Ureter (tissue), 1 donor: Measurements from ENCODE around the gene ESRRB. TPM values are rescaled to one million over a fixed set of nuclear protein-coding genes. Genes with fewer than 3 reads are reported as not detected.

ENCODE experiments used
- DNase-seq: peaks from one replicate; pipeline ENCODE4 v3.0.0-alpha.2; 2020; ENCODE audit warnings: low spot score
- total RNA-seq: library from RNA; stranded (reverse); gene quantifications from one replicate; pipeline ENCODE4 v1.2.4, GENCODE V29; 2023
- donor health status: DM: yes; HTN: yes; CAD: no.

Gene ESRRB
- total RNA-seq, 1 donor from 2014 or later, result 0.16 TPM

DNA sequence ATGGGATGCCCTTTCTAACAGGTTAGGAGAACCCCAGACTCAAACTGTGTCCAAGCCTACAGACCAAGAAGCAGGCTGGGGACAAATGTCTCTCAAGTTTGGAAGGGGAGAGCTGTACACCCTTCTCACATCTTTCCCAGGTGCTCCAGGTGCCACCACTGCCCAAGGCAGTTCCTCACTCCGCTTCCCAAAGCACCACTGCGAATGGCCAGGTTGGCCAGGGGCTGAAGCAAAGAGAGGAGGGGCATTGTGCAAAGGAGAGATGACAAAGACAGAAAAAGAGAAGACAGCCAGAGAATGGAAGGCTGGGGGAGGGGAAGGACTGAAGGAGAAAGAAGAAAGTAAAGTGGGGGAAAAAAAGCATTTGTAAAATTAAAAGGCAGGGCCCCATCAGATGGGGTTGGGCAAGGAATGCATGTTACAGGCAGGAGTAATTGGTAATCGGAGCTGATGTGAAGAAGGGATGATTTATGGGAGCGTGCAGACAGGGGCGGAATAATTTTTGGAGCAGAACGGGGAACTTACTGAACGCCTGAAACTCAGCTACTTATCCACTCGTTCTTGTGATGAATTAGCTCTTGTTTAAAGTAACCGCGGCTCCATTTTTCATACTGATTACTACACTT, 165.8 kb downstream of the ESRRB start:
- DNase-seq, result no peak

- DNase-seq, result no peak
Measured at GRCh38 chr14:76546426-76547221, 170.7 kb downstream of the ESRRB start.

DNA sequence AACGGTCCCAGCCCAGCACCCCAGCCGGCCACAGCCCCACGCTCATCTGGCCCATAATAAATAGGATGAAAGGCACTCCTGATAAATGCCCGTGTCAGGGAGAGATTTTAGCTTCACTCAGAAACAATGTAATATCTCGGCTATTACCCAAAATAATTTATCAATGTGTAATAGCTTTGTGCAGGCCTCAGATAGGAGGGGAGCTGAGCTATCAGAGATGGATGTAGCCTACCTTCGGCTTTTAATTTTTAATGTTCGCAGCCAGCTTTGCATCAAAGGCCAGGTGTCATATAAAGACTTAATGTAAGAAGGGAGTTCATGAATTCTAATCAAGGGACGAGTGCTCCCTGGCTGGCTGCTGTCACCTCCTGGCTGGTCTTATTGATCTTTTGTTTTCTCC, 171.9 kb downstream of the ESRRB start:
- DNase-seq, result no peak

- no peak for DNase-seq
Measured at GRCh38 chr14:76550534-76550933, 174.6 kb downstream of the ESRRB start.

GRCh38 chr14:76551116-76551515, 175.2 kb downstream of the ESRRB start:
- DNase-seq, result no peak

Other genes with a start within 250 kb of the ESRRB start
- 62.4 TPM for gene GPATCH2L, start 224.2 kb upstream of the ESRRB start, total RNA-seq